ENCODE data around the gene SNORC.
A peak's percentile ranks its signal among the peaks of the same experiment; 100 is the strongest.

The SNORC gene

GRCh38 chr2:232927032-232927792 lies 57.1 kb downstream of the SNORC start:
- H3K9ac ChIP-seq (ENCODE audit: low read depth, low read length): peak overlapping the region; percentile 44; the same call in 1 of the 2 replicates
- H3K4me1 ChIP-seq (ENCODE audit: insufficient read depth, low read length): peaks cover 16% of the 10 kb centered on the region
- no peaks in the 10 kb centered on the region for H3K9me3 ChIP-seq (ENCODE audit: control insufficient read depth, insufficient read depth, low read length)
- no peaks in the 10 kb centered on the region for H3K36me3 ChIP-seq (ENCODE audit: insufficient read depth, low read length)

GRCh38 chr2:232927793-232928550 lies 57.9 kb downstream of the SNORC start:
- Histone ChIP-seq H3K4me1 (ENCODE audit: insufficient read depth, low read length) (peaks cover 16% of the 10 kb centered on the region), H3K9ac (ENCODE audit: low read depth, low read length) (peak overlapping the region; percentile 52; the same call in 1 of the 2 replicates), H3K9me3 (ENCODE audit: control insufficient read depth, insufficient read depth, low read length) (no peaks in the 10 kb centered on the region), H3K36me3 (ENCODE audit: insufficient read depth, low read length) (no peaks in the 10 kb centered on the region)
